ENCODE results near the gene RERE.

The RERE gene

DNA sequence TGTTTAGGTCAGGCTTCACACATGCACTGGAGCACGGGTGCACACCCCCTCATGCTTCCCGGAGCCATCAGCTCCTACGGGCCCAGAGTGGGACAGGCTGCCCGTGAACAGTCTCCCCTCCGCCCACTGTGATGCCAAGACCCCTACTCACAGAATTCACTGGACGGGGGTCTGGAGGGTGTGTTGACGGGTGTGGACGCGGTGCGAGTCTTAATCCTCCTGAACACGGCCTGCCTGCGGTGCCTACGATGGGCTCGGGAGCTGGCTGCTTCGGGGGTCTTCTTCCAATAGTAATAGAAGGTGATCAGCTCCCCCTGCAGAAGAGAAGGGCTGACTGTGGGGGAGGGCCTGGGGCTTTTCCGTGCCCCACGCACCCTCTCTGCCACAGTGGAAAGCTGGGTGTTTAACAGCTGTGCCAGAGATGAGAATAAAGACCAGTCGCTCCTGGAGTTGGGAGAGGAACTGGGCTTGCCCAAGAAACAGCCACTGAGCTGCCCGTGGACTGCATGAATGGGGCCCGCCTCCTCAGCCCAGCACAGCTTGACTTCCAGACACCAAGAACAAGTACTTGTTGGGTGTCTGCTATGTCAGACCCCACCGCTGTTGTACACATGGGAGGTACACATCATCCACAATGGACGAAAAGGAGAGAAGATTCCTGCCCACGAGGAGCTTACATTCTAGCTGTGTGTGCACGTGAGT lies 451.6 kb downstream of the RERE start:
- DNase-seq (ENCODE audit: low read depth in 2 of 2): no peak

DNA sequence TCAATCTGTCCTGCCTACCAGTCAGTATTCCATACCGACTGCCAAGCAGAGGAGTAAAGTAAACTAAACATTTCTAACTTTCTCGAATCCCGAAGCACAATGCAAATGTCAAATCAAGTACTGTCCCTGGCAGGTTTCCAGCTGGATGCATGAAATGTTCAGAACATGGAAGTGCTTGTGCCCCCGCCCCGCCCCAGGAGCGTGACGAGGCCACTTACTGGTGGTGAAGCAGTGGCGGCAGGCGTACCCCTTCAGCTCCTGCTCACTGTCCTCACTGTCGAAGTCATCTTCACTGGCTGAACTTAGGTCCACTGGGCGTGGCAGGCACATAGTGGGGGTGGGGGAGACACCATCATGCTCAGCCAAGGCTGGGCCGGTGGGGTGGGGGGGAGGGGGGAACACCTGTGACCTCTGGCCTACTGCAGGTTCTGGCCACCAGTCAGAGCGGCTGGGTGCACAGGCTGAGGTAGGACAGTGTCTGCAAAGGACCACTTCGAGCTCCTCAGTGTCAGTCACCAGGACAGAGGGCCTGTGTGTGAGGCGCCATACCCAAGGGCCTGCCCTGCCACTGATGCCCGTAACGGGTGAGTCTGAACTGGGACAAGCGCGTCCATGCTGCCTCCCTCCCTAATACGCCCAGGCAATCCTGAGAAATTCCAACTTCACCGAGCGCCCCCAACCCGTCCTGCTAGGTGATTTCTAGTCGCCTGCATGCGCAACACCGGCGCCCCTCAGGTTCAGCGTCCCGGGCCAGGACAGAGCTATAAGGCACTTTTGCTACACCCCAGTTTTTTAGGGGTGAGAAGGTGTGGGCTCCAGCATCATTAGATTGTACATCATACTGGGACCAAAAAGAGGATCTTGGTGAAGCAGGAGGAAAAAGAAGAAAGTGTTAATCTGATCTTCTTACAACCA lies 452.7 kb downstream of the RERE start:
- no peak for DNase-seq (ENCODE audit: low read depth in 2 of 2)

DNA sequence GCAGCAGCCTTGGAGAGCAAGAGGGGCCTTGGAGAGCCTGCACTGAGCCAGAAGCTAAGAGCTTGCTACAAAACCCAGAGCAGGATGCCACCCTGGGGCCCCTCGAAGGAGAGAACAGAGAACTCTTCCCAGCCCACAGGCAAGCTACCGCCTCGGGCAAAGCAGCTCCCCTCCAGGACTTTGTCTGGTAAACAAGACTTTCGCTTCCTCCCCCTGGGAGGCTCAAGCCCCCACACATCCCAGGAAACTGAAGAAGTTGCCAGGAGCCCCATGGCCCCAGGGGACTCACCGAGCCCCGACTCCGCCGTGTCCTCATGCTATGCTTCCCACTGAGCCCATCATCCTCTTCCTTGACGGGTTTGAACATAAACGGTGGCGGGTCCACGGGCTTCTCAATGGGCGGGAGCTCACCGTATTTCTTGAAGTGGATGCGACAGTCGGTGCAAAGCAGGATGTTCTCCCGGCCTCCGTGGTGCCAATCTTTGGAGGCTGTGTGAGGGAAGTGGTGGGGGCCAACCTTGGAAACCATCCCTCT lies 453.6 kb downstream of the RERE start:
- DNase-seq (ENCODE audit: low read depth in 2 of 2): no peak

DNA sequence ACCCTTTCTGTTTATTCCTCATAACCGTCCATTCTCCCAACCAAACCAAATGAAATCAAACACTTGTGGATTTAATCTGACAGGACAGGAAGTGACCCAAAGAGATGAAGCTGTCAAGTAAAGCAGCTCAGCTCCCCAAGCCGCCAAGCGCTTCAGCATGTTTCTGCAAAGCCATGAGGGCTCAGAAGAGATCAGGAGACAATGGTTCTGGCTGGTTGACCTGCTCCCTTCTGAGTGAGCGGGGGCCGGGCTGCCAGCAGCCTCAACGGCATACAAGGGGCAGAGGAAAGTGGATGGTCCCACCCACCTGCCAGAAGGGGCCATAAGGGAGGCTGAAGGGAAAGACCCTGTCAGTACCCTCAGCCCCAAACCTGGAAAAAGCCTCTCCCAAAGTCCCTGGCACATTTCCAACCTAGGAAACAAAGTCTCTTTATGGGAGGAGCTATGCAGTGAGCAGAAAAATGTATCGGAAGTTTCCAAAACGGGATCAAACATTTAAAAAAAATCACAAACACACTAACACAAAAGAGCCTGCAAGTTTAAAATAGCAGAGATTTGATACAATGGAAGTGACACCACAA lies 454.2 kb downstream of the RERE start:
- DNase-seq (ENCODE audit: low read depth in 2 of 2): no peak

DNA sequence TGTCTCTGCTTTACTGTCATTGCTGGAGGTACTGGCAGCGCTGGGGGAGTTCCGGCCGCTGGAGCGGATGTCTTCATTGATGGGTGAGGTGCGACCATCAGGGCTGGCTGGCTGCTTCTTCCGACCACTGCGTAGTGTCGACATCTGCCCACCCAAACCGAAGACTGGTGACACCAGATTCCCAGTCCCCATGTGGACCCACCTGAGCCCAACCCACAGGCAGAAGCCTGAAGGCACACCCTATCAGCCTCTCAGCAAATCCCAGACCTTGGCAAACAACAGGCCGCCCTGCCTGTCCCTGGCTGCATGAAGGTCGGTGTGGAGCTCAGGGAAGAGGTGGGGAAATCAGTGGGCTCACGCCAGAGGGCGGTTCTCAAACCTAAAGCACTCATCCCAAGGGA lies 454.7 kb downstream of the RERE start:
- DNase-seq (ENCODE audit: low read depth in 2 of 2): no peak

DNA sequence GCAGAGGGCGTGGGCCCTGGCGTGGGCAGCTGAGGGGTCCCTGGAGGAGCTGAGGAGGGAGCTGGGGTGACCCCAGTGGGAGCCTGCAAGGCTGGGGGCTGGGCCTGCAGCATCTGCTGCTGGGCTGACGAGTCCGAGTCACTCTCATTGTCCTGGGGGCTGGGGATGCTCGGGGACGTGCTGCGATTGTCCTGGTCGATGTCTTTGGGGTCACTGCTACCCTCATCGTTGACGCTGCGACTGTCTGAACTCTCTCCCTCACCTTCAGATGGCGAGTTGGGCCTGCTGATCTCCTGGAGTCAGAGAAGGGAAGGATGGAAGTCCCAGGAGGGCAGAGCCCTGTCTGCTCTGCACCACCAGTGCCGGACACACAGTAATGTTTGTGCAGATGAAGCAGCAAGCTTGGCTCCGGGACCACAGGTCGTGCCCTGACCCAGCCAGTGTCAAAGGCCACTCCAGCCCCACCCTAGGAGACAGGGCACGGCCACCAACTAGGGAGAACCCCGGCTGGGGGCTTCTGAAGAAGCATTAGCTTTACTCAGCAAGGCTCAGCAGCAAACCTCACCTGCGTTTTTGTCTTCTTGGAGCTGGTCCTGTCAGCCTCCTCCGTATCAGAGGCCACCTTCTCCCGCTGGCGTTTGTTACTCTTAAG lies 456.1 kb downstream of the RERE start:
- no peak for DNase-seq (ENCODE audit: low read depth in 2 of 2)

DNA sequence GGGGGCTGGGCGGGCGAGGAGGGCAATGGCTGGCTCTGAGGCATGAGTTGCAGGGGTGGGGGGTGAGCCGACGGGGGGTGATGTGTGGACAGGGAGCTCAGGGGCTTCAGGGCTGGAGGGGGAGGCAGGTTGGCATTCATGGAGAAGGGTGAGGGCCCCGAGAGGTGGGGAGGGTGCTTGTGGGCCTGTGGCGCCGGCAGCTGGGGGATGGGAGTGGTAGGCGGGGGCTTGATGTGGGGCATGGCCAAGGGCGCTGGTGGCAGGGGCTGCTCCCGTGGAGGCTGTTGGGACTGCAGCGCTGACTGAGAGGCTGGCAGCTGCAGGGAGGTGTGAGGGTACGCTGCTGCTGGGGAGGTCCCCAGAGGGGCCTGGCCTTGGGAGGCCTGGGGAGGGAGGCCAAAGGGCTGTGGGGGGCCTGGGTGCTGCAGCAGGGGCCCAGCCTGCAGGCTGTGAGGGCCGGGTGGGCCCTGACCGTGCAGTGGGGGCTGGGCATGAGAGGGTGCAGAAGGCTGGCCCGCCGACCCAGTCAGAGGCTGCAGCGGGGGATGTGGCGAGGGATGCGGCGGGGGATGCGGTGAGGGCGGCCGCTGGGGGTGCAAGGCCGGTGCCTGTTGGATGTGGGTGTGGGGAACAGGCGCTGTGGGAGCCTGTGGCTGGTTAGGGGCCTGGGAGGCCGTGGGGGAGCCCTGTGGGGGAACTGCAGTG lies 456.8 kb downstream of the RERE start:
- DNase-seq (ENCODE audit: low read depth in 2 of 2): no peak

DNA sequence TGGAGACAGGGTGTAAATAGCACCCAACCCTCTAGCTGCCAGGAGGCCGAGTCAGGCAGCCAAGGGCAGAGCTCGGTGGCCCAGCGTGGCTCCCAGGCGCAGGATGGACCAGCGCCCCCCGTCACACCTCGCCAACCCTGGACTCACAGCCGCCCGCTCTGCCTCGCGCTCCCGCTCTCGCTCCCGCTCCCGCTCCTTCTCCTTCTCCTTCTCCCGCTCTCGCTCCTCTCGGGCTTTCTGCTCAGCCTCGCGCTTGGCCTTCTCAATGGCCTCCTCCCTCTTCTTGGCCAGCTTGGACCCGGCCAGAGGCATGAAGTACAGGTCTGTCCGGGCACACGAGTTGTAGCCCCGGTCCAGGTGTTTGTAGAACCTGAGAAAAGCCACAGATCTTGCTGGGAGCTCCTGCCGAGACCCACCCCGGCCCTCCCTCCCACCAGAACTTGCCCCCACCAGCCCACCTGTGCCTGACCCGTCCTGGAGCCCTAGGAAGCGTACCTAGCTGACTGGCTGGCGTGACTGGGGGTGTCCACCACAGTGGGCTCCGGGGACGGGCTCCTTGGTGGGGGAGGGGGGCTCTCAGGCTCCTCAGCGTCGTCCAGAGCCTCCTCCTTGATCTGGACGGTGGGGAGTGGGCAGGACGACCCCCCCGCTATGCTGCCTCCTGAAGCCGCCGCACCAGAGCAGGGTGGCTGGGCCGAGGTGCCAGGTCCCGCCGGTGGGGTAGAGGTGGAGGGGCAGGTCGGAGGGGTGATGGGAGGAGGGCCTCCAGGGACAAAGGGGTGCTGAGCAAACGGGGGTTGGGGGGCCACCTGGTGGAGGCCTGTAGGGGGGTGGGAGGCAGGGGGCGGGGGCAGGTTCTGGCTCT lies 457.6 kb downstream of the RERE start:
- DNase-seq (ENCODE audit: low read depth in 2 of 2): no peak

DNA sequence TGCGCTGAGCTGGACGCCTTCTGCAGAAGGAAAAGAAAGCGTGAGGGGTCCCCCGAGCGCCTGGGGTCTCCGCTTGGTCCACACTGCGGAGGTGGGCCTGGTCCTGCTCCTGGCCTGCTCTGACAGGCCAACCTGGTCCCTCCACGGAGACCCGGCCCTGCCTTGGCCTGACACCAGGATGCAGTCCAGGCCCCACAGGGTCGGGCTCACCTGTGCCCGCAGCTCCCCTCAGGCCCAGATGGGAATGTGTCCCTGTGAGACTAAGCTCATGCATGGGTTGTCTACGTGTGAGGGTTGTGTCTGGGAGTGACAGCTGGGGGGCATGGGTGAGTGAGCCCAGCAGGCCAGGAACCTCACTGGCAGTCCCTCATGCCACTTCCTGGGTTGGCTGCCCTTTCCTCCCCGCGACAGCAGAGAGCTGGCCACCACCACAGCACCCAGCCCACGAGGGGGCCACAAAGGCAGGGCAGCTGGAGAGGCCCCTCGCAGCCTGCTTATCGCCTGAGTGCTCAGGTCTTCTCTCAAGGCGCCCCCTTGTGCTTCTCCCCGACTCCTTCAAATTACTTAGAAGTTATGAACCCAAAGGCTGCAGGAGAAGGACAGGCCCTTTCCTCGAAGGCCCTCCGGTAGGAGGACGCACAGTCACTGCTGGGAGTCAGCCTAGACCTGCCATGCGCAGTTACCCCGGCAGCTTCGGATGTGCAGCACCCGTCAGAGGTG lies 458.4 kb downstream of the RERE start:
- DNase-seq (ENCODE audit: low read depth in 2 of 2): no peak

DNA sequence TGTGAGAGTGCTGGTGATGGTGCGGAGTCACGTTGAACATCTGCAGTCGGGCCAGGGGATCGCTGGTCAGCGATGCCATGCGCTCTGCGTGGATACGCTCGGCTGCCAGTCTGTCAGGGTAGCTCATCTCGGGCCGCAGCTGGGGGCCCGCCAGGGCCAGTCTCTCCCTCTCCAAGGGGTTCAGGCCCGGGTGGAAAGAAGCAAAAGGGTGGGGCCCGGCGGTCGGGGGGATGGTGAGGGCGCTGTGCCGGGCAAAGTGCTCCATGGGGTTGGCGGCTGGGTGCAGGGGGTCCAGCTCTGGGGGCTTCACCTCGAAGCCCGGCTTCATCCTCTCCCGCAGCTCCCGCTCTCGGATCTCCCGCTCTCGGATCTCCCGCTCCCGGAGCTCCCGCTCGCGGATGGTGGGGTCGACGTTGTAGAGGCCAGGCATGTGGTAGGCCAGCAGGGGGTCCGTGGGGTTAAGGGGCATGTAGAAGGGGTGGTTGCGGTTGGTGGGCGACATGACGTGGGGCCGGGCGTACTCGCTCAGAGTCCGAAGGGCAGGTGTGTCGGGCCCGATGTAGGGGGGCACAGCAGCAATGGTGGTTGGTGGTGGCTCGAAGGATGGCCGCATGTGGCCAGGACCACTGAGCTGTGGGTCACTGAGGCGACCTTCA lies 459.1 kb downstream of the RERE start:
- DNase-seq (ENCODE audit: low read depth in 2 of 2): no peak

DNA sequence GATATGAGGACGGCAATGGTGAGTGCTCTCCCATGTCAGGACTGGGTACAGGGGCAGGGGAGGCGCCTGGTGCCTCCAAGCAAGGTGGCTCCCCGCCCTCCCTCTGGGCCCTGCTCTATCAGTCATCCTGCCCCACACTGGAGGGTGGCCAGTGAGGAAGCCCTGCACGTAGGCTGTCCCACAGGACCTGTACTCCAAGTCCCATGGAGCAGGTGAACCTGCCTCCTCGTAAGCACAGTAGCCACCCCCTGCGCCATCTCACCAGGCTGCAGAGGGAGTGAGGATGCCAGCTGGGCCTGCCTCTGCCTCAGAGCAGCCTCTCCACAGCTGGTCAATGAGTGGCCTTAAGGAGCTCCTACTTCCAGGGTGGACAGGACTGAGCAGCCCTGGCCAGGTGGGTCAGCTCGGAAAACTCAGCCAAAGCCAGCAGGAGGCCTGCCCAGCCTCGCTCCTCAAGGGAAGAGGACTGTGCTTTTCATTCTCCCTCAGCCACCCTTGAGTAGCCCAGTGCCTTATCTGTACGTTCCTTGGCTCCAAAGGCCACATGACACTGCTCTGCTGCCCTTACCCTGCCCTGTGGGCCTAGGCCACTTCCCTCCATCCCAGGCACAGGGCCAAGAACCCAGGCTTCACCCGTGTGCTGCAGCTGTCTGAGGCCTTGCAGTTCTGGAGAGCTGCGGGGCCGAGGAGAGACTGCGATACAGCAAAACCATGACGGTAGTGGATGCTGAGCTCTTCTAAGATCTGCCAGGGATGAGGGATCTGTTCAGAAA lies 459.9 kb downstream of the RERE start:
- DNase-seq (ENCODE audit: low read depth in 2 of 2): no peak

DNA sequence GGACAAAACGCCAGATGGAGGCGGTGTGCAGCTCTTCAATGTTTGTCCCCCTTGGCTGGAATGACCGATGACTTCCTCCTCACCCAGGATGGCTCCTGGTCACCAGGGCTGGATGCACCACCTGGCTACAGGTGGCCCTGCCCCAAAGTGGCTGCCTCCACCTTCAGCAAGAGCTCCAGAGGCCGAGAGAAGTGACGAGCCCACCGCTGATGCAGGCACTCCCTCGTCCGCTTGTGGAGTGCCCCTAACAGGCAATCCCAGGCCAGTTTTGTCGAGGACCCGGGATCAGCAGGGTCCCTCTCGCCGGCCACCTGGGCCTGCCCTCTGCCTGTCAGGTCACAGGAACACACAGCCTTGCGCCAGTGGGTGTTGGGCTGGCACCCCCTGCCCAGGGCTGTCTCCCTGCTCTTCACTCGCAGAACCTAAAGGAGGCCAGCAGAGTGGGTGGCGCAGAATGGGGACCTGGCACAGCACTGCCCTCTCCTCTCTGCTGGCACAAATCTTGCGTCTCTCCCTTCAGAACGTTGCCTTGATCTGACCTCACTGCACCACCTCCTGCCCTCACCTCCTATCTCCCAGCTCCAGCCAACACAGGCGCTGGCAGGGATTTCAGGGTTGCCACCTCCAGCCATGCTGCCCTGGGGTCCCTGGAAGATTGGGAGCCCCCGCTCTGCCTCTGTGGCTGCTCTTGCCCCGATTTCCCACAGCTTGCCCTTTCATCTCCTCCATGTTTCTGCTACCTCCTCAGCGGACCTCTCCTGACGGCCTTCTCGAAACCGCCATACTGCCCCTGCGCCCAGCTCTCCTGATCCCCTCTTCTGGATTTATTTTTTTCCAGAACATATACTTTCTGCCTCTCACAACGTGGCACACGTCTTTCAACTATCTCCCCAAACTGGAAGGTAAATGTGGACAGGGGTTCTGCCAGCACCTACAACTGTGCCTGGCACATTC lies 460.9 kb downstream of the RERE start:
- no peak for DNase-seq (ENCODE audit: low read depth in 2 of 2)

DNA sequence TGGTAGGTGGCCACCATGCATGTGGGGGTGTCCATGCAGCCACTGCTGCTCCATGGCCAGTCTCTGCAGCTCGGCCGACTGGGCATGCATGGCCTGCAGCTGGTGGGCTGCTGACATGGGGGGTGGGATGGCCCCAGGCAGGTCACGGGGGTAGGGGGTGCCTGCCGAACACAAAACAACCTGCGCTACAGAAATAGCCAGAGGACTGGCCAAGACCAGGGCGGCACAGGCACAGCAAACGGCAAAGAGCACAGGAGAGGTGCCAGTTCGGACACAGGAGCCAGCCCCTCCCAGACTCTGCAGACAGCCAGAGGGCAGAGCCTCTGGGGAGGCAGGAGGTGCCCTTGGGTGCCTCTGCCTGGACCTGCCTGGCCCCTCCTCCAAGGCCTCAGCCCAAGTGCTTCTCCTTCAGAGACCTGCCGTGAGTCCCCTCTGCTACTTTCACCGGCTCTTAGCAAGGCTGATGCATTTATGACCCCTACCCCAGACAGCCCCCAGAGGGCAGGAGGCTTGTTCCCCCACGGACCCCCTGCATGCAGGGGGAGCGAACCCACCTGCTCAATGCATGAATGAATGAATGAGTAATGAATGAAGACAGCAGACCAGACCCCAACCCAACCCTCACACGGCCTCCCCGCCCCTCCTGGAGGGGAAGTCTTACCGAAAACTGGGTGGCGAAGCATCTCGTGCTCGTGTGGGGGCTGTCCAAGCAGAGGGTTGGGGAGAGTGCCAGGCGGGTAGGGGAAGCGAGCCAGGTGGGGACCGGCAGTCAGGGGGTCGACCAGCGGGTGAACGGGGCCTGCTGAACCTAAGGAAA lies 461.8 kb downstream of the RERE start:
- no peak for DNase-seq (ENCODE audit: low read depth in 2 of 2)

DNA sequence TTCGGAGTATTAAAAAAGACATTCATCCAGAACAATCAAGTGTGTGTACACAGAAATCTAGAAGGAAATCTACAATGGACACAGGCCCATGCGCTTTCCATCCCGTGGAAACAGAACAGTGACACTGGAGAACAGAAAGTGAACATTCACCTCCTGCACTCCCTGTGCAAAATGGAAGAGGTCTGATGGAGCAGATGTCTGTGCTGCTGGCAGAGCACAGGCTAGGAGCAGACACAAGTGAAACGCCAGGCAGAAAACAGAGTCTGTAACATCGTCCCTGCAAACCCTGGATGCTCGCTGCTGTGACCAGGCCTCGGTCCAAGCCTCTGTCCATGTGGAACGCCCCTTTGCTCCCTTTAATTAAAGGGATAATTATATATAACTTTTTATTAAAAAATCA lies 463.4 kb downstream of the RERE start:
- DNase-seq (ENCODE audit: low read depth in 2 of 2): no peak

DNA sequence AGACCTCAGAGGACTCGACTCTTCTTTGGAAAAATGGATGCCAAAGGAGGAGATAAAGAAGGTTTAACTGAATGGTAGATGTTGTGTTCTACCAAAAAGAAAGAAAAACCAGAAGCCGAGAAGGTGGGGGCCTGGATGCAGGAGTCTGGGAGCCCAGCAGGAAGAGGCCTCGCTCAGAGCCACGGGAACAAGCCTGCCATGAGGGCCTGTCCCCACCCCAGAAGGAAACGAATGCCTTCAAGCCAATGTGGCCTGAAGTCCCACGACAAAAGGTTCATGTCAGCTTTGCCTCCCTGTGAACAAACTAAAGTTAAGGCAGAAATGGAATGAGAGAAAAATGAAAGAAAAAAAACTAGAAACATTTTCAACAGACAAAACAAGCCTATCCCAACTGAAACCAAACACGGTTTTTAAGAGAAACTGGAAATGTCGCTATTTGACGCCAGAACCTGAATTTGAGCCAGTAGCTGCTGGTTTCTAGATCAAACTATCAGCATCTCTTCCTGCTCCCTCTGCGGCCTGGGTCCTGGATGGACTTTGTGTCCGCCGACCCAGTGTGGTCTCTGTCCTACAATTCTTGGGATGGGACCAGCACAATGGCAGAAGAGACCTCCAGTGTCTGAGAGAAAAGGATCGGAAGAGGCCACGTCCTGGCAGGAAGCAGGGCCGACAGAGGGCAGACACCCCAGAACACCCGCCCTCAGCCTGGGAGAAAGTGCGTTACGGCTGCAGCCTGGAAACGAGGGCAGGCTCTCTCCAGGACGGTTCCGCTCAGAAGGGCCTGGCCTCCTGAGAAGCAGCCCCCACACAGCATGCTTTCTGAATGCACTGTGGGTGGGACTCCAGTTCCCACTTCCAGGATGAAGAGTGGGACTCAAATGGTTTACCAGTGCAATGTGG lies 464.3 kb downstream of the RERE start:
- DNase-seq (ENCODE audit: low read depth in 2 of 2): no peak
